PFSK-1 (cell line): ENCODE results near the gene FGF5.

Experiments
- FOXP2 ChIP-seq: optimal IDR thresholded peaks from 2 replicates; pipeline ENCODE3; 2011; ENCODE audit warnings: borderline replicate concordance, control low read depth, inconsistent platforms; ENCODE audit not compliant: insufficient read depth; ENCODE audit errors: extremely low read length, extremely low read depth
- POLR2AphosphoS5 ChIP-seq: IDR thresholded peaks from 2 replicates; pipeline ENCODE4 v1.6.1; 2012; ENCODE audit warnings: low read depth, mild to moderate bottlenecking, control low read depth, low read length, moderate library complexity
- SIN3A ChIP-seq: IDR thresholded peaks from 2 replicates; pipeline ENCODE4 v1.6.1; 2012; ENCODE audit warnings: mild to moderate bottlenecking, low read length, moderate library complexity, borderline replicate concordance; ENCODE audit not compliant: insufficient read depth
- TAF1 ChIP-seq: IDR thresholded peaks from 2 replicates; pipeline ENCODE4 v1.6.1; 2012; ENCODE audit warnings: low read length, control low read depth, borderline replicate concordance; ENCODE audit not compliant: insufficient read depth
- TF ChIP-seq, protein P1 (sequence below), 2 experiments: IDR thresholded peaks; 2 replicates each; pipeline versions ENCODE4 v1.6.1 to v1.8.0; 2011 to 2012; ENCODE audit warnings: low read depth in 2 of 2, low read length in 2 of 2, control low read depth in 1 of 2, inconsistent platforms in 1 of 2, mild to moderate bottlenecking in 1 of 2, moderate library complexity in 1 of 2; ENCODE audit not compliant: insufficient read depth in 1 of 2

Gene FGF5

DNA sequence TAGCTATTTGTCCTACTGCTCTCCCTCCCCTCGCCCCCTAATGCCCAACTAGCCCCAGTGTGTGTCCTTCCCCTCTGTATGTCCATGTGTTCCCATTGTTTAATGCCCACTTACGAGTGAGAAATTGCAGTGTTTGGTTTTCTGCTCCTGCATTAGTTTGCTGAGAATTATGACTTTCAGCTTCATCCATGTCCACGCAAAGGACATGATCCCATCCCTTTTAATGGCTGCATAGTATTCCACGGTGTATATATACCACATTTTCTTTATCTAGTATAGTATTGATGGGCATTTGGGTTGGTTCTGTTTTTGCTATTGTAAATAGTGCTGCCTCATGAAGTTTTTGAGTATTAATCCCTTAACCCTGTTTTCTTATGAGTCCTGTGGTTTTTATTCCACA is 35.4 kb downstream of the FGF5 start:
- no peak for TF ChIP-seq TAF1
- TF ChIP-seq, protein P1, sequence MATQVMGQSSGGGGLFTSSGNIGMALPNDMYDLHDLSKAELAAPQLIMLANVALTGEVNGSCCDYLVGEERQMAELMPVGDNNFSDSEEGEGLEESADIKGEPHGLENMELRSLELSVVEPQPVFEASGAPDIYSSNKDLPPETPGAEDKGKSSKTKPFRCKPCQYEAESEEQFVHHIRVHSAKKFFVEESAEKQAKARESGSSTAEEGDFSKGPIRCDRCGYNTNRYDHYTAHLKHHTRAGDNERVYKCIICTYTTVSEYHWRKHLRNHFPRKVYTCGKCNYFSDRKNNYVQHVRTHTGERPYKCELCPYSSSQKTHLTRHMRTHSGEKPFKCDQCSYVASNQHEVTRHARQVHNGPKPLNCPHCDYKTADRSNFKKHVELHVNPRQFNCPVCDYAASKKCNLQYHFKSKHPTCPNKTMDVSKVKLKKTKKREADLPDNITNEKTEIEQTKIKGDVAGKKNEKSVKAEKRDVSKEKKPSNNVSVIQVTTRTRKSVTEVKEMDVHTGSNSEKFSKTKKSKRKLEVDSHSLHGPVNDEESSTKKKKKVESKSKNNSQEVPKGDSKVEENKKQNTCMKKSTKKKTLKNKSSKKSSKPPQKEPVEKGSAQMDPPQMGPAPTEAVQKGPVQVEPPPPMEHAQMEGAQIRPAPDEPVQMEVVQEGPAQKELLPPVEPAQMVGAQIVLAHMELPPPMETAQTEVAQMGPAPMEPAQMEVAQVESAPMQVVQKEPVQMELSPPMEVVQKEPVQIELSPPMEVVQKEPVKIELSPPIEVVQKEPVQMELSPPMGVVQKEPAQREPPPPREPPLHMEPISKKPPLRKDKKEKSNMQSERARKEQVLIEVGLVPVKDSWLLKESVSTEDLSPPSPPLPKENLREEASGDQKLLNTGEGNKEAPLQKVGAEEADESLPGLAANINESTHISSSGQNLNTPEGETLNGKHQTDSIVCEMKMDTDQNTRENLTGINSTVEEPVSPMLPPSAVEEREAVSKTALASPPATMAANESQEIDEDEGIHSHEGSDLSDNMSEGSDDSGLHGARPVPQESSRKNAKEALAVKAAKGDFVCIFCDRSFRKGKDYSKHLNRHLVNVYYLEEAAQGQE (IDR thresholded peaks at IDR 0.05; ENCODE audit: insufficient read depth in 1 of 2, low read depth in 2 of 2, low read length in 2 of 2): no peak
- TF ChIP-seq POLR2AphosphoS5: no peak
- TF ChIP-seq FOXP2: no peak
- no peak for TF ChIP-seq SIN3A

DNA sequence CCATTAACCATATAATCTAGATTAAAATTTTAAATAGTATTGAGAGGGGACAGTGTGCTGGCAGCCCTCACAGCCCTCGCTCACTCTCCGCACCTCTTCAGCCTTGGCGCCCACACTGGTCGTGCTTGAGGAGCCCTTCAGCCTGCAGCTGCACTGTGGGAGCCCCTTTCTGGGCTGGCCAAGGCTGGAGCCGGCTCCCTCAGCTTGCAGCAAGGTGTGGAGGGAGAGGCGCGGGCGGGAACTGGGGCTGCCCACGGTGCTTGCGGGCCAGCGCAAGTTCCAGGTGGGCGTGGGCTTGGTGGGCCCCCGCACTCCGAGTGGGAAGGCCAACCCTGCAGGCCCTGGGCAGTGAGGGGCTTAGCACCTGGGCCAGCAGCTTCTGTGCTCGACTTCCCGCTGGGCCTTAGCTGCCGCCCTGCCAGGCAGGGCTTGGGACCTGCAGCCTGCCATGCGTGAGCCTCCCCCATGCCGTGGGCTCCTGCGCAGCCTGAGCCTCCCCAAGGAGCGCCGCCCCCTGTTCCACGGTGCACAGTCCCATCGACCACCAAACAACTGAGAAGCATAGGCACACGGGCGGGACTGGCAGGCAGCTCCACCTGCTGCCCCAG is 36.3 kb downstream of the FGF5 start:
- TF ChIP-seq TAF1 (no peak), FOXP2 (no peak), POLR2AphosphoS5 (no peak)
- TF ChIP-seq, protein P1 (IDR thresholded peaks at IDR 0.05; ENCODE audit: insufficient read depth in 1 of 2, low read depth in 2 of 2, low read length in 2 of 2): no peak

DNA sequence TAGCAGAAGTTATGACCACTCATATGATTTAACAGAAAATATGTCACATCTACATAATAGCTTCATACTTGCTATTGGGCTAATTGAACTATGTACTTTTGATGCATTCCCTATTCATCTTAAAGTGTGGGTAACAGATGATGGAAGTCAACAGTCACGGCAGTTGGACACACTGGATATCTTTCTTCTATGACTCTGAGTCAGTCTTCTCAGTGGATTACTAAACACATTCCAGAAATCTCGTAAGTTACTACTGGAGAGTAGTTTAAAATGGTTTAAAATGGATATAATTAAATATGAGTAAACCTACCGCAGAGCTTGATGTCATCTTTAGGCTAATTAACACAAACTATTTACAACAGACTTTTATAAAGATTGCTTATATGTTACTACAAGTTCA is 39.0 kb downstream of the FGF5 start:
- TF ChIP-seq POLR2AphosphoS5: no peak
- TF ChIP-seq, protein P1 (IDR thresholded peaks at IDR 0.05; ENCODE audit: insufficient read depth in 1 of 2, low read depth in 2 of 2, low read length in 2 of 2): no peak
- no peak for TF ChIP-seq SIN3A
- TF ChIP-seq FOXP2: no peak
- no peak for TF ChIP-seq TAF1

DNA sequence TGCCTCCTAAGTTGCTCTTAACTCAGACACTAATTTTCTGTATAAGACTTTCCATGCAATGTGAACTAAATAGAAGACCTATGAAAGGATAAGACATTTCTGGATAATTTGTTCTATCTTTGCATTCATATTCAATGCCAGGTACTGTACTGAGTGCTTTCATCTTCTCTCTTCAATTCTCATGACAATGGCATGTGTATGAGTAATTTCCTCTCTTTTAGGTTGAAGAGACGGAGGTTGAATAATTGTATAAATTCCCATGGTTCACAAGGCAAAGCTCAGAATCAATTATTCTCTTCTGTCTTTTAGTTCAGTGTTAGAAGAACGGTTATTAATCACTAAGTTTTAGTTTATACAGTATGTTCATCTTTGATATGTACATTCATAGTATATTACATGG is 39.8 kb downstream of the FGF5 start:
- TF ChIP-seq TAF1 (no peak), FOXP2 (no peak), SIN3A (no peak), POLR2AphosphoS5 (no peak)
- TF ChIP-seq, protein P1 (IDR thresholded peaks at IDR 0.05; ENCODE audit: insufficient read depth in 1 of 2, low read depth in 2 of 2, low read length in 2 of 2): no peak

DNA sequence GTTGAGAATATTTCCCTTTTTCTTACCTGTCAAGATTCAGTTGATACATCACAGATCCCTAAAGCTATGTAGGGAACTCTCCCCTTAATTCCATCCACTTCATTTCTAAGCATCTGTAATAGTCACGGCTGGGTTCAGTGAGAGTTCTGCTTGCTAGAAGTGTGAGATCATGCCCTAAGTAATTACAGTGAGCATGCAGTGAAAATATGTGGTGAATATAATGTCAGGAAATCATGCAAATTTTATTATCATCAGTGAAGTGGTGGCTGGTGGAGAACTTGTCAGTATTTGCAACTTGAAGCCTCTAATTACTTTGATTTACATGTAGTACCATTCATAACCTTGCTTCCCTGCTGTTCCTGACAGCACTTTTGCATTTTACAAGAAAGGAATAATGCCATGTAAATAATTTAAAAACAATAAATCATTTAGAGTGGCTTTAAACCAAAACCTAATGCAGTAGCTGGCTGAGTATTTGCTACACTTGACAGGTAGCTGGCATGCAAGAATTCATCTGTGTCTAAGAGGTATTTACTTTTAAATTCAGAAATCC is 40.8 kb downstream of the FGF5 start:
- TF ChIP-seq TAF1: no peak
- no peak for TF ChIP-seq FOXP2
- no peak for TF ChIP-seq POLR2AphosphoS5
- no peak for TF ChIP-seq SIN3A
- TF ChIP-seq, protein P1 (IDR thresholded peaks at IDR 0.05; ENCODE audit: insufficient read depth in 1 of 2, low read depth in 2 of 2, low read length in 2 of 2): no peak
